GM23248 (cell line): ENCODE measurements around the gene ACTL6A.

ENCODE experiments used
- EZH2 ChIP-seq: fragments of 200-600 bp; sonication (generic); IDR thresholded peaks from 2 replicates; pipeline ENCODE4 v1.6.1; 2018; ENCODE audit warnings: antibody characterized with exemption, mild to moderate bottlenecking; ENCODE audit not compliant: insufficient read depth, poor library complexity, severe bottlenecking
- EZH2phosphoT487 ChIP-seq: fragments of 200-600 bp; sonication (generic); IDR thresholded peaks from 2 replicates; pipeline ENCODE4 v1.6.1; 2018; ENCODE audit warnings: antibody characterized with exemption, moderate library complexity, mild to moderate bottlenecking, low read depth; ENCODE audit not compliant: insufficient read depth

- TF ChIP-seq EZH2 (no peak), EZH2phosphoT487 (no peak)
Measured at GRCh38 chr3:179541596-179541995, 21.1 kb upstream of the ACTL6A start.
